ENCODE results near the gene PGBD5. TPM values are rescaled to one million over a fixed set of nuclear protein-coding genes. Genes with fewer than 3 reads are reported as not detected.

Gene PGBD5
- polyA plus RNA-seq, 12 donors = 6.5 to 35.3 (median 16.5) TPM; not detected in 1

- no peak for DNase-seq
Observed at GRCh38 chr1:230265200-230266115, 160.7 kb downstream of the PGBD5 start.

Other genes starting within 250 kb of the PGBD5 start
- gene COG2, start 216.1 kb upstream of the PGBD5 start, polyA plus RNA-seq (ENCODE audit: insufficient read length in 12 of 12) = 10 to 100 TPM in 11 of 12 donors, not detected in 1; 14.7 to 26.4 (median 21.9) TPM

Measured in muscle of arm (tissue), 12 donors.